Keratinocyte (primary cell): ENCODE measurements around the gene ZNF445. TPM values are rescaled to one million over a fixed set of nuclear protein-coding genes. Genes with fewer than 3 reads are reported as not detected.
"Not testable (repeated sequence)": the region's sequence is repeated elsewhere in the genome, so short reads cannot be mapped to it uniquely, and the experiment has no call there.

ENCODE experiments used
- DNase-seq: peaks from one replicate; pipeline ENCODE4 v3.0.0-alpha.2; 2011; ENCODE audit warnings: low read depth, missing footprints, low spot score
- FAIRE-seq: peaks from 2 replicates; lab custom pipeline; 2011; peaks lifted over from hg19 to GRCh38; lab: Jason Lieb, UNC
- H2AFZ ChIP-seq: 2 replicates; pipeline ENCODE4 v1.6.0; 2012; ENCODE audit warnings: low read length, control low read depth, inconsistent platforms; ENCODE audit not compliant: control insufficient read depth
- H3K27ac ChIP-seq: 2 replicates; pipeline ENCODE4 v1.5.1; 2011; ENCODE audit warnings: low read length; ENCODE audit not compliant: control insufficient read depth, insufficient read depth
- H3K27me3 ChIP-seq: 3 replicates; pipeline ENCODE4 v1.6.0; 2011; ENCODE audit warnings: low read length; ENCODE audit not compliant: control insufficient read depth, insufficient read depth; ENCODE audit errors: extremely low read depth
- H3K36me3 ChIP-seq, 2 experiments: 2 replicates in 1 of 2; 3 replicates in 1 of 2; pipeline ENCODE4 v1.5.1; 2011; ENCODE audit warnings: low read length in 2 of 2, mild to moderate bottlenecking in 1 of 2; ENCODE audit not compliant: control insufficient read depth in 2 of 2, insufficient read depth in 2 of 2; ENCODE audit errors: extremely low read depth in 1 of 2
- H3K4me1 ChIP-seq: 3 replicates; pipeline ENCODE4 v1.5.1; 2011; ENCODE audit warnings: low read length; ENCODE audit not compliant: control insufficient read depth, insufficient read depth; ENCODE audit errors: extremely low read depth
- H3K4me2 ChIP-seq: 3 replicates; pipeline ENCODE4 v1.6.0; 2011; ENCODE audit warnings: low read depth, low read length; ENCODE audit not compliant: control insufficient read depth, insufficient read depth; ENCODE audit errors: extremely low read depth
- H3K4me3 ChIP-seq, 3 experiments: fragments of 200-600 bp in 1 of 3; sonication (generic) in 1 of 3; 2 replicates in 2 of 3; 3 replicates in 1 of 3; pipeline ENCODE4 v1.5.1; 2011 to 2016; ENCODE audit warnings: low read length in 3 of 3, mild to moderate bottlenecking in 3 of 3, control low read depth in 2 of 3, inconsistent platforms in 1 of 3, low read depth in 1 of 3, mixed read lengths in 1 of 3, mixed run types in 1 of 3, moderate library complexity in 1 of 3; ENCODE audit not compliant: control insufficient read depth in 2 of 3, insufficient read depth in 2 of 3; ENCODE audit errors: extremely low read depth in 1 of 3
- H3K79me2 ChIP-seq: 2 replicates; pipeline ENCODE4 v1.6.0; 2012; ENCODE audit warnings: low read length; ENCODE audit not compliant: control insufficient read depth, insufficient read depth
- H3K9ac ChIP-seq: 3 replicates; pipeline ENCODE4 v1.6.0; 2011; ENCODE audit warnings: low read length; ENCODE audit not compliant: control insufficient read depth, insufficient read depth; ENCODE audit errors: extremely low read depth
- H3K9me1 ChIP-seq: 3 replicates; pipeline ENCODE4 v1.6.0; 2011; ENCODE audit warnings: low read length; ENCODE audit not compliant: control insufficient read depth, insufficient read depth; ENCODE audit errors: extremely low read depth
- H3K9me3 ChIP-seq: 2 replicates; pipeline ENCODE4 v1.5.1; 2012; ENCODE audit warnings: low read depth, low read length; ENCODE audit not compliant: control insufficient read depth
- H4K20me1 ChIP-seq: 3 replicates; pipeline ENCODE4 v1.6.0; 2011; ENCODE audit warnings: low read length; ENCODE audit not compliant: control insufficient read depth, insufficient read depth; ENCODE audit errors: extremely low read depth
- EZH2 ChIP-seq: IDR thresholded peaks from one replicate; pipeline ENCODE4 v1.6.1; 2012; ENCODE audit warnings: inconsistent platforms, mild to moderate bottlenecking, low read length, moderate library complexity
- dilution Hi-C: fragments of 300-500 bp; cut with MboI; formaldehyde crosslinking; loops from one replicate; pipeline ENCODE4 v1.7.0; 2020; ENCODE audit warnings: low sequenced_read_pairs; ENCODE audit not compliant: extremely low pct_ligation_motif_present
- polyA plus RNA-seq, 5 experiments: library from polyadenylated mRNA; depleted of rRNA in 3 of 5; stranded (reverse) in 3 of 5; stranded (forward) in 1 of 5; unstranded in 1 of 5; fragments of >200 nt; gene quantifications; 1 replicate in 1 of 5; 2 replicates in 3 of 5; 3 replicates in 1 of 5; pipeline versions ENCODE4 v1.2.1 to v1.2.3, GENCODE V29; 2011 to 2012; ENCODE audit warnings: missing spikeins in 2 of 5, low read depth in 1 of 5, low replicate concordance in 1 of 5
- TF ChIP-seq, protein P1 (sequence below), 3 experiments: IDR thresholded peaks in 1 of 3; conservative IDR thresholded peaks in 1 of 3; optimal IDR thresholded peaks in 1 of 3; 2 replicates in 2 of 3; 3 replicates in 1 of 3; pipeline versions ENCODE3 to v1.5.1; 2011; ENCODE audit warnings: low read length in 3 of 3, mild to moderate bottlenecking in 3 of 3, moderate library complexity in 2 of 3, control low read depth in 1 of 3, inconsistent platforms in 1 of 3; ENCODE audit not compliant: insufficient read depth in 2 of 3; ENCODE audit errors: extremely low read depth in 1 of 3

The ZNF445 gene
- polyA plus RNA-seq, 1 donor (not counting 4 experiments of a cell fraction or from before 2014, with no cell fraction given), result 3.3 TPM

DNA sequence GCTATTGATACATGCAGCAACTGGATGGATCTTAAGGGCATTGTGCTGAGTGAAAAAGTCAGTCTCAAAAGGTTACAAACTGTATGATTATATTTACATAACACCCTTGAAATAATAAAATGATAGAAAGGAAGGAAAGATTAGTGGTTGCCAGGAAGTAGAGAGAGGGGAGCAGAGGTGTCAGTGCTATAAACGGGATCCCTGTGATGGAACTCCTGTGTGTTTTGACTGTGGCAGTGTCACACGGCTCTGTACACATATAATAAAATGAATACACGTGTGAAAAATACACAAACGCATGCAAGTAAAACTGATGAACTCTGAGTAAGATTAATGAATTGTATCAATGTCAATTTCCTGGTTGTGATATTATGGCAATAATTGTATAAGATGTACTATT, 78.6 kb downstream of the ZNF445 start:
- no peak overlapping the region for H3K27ac ChIP-seq
- H3K9me3 ChIP-seq, result no peaks in the 10 kb centered on the region
- no peaks in the 10 kb centered on the region for H3K4me1 ChIP-seq
- peaks cover 2 to 8% of the 10 kb centered on the region in 2 experiments for H3K36me3 ChIP-seq
- H3K4me2 ChIP-seq, result no peak overlapping the region
- FAIRE-seq, result no peak
- TF ChIP-seq EZH2, result no peak
- TF ChIP-seq, protein P1, sequence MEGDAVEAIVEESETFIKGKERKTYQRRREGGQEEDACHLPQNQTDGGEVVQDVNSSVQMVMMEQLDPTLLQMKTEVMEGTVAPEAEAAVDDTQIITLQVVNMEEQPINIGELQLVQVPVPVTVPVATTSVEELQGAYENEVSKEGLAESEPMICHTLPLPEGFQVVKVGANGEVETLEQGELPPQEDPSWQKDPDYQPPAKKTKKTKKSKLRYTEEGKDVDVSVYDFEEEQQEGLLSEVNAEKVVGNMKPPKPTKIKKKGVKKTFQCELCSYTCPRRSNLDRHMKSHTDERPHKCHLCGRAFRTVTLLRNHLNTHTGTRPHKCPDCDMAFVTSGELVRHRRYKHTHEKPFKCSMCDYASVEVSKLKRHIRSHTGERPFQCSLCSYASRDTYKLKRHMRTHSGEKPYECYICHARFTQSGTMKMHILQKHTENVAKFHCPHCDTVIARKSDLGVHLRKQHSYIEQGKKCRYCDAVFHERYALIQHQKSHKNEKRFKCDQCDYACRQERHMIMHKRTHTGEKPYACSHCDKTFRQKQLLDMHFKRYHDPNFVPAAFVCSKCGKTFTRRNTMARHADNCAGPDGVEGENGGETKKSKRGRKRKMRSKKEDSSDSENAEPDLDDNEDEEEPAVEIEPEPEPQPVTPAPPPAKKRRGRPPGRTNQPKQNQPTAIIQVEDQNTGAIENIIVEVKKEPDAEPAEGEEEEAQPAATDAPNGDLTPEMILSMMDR (optimal IDR thresholded peaks at IDR 0.05 in 1 of 3, IDR thresholded peaks at IDR 0.05 in 1 of 3, conservative IDR thresholded peaks at IDR 0.05 in 1 of 3; ENCODE audit: extremely low read depth in 1 of 3, insufficient read depth in 2 of 3, low read length in 3 of 3), result no peak
- no peak overlapping the region for H3K9ac ChIP-seq
- dilution Hi-C loops, result no loop called here
- no peaks in the 10 kb centered on the region for H3K9me1 ChIP-seq
- no peaks in the 10 kb centered on the region for H3K27me3 ChIP-seq
- H3K79me2 ChIP-seq, result no peaks in the 10 kb centered on the region
- no peak overlapping the region for H2AFZ ChIP-seq
- no peak overlapping the region for H3K4me3 ChIP-seq
- DNase-seq, result no peak
- H4K20me1 ChIP-seq, result no peaks in the 10 kb centered on the region

DNA sequence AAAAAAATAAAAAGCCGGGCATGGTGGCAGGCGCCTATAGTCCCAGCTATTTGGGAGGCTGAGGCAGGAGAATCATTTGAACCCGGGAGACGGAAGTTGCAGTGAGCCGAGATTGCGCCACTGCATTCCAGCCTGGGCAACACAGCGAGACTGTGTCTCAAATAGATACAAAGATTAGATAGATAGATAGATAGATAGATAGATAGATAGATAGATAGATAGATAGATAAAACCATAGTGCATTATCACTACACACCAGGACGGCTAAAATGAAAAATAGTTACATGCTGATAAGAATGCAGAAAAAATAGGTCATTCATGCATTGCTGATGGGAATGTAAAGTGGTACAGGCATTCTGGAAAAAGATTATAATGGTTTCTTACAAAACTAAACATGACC, 79.2 kb downstream of the ZNF445 start:
- H3K9me3 ChIP-seq, H3K9me1 ChIP-seq, dilution Hi-C loops, H3K27ac ChIP-seq, H3K4me1 ChIP-seq, H4K20me1 ChIP-seq, H3K79me2 ChIP-seq, DNase-seq, H3K4me2 ChIP-seq, H3K9ac ChIP-seq, FAIRE-seq, H3K4me3 ChIP-seq, H3K36me3 ChIP-seq, H2AFZ ChIP-seq, H3K27me3 ChIP-seq: not testable (repeated sequence)
